Fibroblast of lung (primary cell): ENCODE measurements around the gene GNA12.

ENCODE experiments used
- CTCF ChIP-seq, 2 donors: IDR thresholded peaks in 1 of 2; conservative IDR thresholded peaks in 1 of 2; 1 replicate in 1 of 2; 2 replicates in 1 of 2; pipeline ENCODE4 v1.5.1; 2011 to 2012; ENCODE audit warnings: low read length in 2 of 2, control low read depth in 1 of 2, inconsistent platforms in 1 of 2, low read depth in 1 of 2, mild to moderate bottlenecking in 1 of 2
- EZH2 ChIP-seq: IDR thresholded peaks from 2 replicates; pipeline ENCODE4 v1.5.1; 2012; ENCODE audit warnings: low read length, control low read depth, mild to moderate bottlenecking; ENCODE audit errors: missing control alignments

GRCh38 chr7:2732388-2732787 is 111.7 kb downstream of the GNA12 start:
- TF ChIP-seq EZH2: no peak
- TF ChIP-seq CTCF (conservative IDR thresholded peaks at IDR 0.05 in 1 of 2, IDR thresholded peaks at IDR 0.05 in 1 of 2; ENCODE audit: low read depth in 1 of 2, low read length in 2 of 2): no peak
